ENCODE data around the gene PDIK1L.

Gene PDIK1L

DNA sequence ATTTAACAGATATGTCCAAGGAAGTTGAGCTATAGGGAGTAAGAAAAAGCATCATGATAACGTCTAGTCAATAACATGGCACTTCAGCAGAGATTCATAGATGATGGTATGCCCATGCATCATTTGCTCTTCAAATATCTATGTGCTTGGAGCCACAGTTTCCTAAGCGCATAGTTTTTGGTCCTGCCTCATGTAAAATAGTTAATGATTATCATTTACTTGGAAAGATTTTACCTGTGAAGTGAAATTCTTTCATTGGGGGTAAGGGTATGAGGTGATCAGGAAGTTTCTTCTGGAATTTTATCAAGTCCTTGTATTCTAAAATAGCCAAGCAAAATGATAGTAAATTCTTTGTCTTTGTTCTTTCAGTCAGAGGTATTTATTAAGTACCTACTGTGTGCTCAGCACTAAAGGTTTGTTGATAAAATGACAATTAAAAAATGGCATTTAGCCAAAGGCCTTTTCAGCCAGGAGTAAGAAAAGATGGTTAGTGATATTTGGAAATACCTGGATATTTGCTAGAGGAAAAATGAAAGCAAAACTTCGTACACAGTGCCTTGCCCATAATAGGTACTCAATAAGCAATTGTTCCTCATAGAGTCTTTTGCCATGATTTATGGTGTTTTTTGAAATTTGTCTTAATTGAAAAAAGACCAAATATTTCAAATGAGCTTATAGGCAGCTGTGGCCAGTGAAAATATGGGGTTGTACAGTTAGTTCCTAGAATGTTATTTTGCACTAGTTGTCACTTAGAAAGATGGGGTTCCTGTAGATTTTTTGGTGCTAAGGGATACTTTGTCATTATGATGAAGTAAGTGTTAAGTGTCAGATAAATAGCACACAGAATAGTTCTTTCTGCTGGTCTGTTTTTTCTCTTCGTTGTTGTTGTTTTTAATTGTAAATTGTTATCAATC is 13.1 kb downstream of the PDIK1L start:
- DNase-seq, result no peak

DNA sequence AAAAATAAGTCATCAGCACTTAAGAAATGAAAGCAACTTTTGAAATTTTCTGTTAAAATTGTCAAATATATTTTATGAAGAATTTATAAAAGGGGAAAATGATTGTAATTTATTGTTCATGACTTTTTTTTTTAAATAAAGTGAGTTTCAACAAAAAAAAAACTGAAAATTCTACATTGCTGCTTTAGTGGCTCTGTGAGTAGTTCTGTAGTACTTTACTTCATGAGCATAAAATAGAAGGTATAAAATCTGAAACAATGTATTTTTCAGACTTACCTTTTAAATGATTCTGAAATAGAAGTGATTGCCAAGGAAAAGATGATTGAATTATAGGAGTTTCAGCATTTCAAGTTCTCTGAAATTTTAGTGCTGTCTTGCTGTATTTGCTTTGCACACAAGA is 13.8 kb downstream of the PDIK1L start:
- DNase-seq, result no peak

DNA sequence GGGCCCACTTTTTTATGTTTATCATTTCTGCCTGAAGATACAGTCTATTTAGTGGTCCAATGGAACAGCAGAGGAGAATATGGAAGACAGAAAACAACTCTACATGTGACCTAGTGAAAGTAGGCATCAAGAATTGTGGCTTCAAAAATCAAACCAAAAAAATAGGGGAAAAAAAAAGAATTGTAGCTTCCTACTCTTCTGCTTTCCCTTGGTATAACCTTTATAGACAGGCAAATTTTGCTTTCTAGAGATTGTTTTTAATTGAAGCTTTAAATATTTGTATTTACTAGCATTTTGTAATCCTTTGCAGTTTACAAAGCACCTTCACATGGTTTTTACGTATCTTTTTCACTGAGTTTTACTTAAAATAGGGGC is 14.3 kb downstream of the PDIK1L start:
- no peak for DNase-seq

DNA sequence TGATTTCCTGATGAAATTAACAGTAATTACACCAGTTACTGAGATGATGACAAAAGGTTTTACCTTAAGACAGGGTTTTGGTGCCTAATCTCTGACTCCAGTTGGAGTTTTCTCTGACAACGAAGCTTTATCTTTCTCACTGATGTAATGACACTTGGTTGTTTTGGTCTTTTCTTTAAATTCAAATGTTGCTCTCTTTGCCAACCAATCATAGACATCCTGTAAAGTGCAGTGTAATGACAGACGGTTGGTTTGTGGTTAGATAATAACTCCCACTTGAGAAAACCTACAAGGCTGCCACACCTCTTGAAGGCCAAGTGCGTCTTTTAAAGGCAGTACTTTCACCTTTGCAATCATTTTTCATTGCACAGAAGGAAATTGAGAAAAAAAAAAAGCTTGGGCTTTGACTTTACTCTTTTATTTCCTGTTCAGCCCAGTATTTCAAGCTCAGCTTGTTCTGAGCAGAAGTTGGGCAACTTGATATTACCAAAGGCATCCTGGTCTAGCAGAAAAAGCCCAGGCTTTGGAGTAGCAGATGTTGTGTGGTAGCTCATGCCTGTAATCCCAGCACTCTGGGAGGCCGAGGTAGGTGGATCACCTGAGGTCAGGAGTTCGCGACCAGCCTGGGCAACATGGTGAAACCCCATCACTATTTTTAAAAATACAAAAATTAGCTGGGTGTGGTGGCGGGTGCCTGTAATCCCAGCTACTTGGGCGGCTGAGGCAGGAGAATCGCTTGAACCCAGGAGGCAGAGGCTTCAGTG is 14.9 kb downstream of the PDIK1L start:
- DNase-seq, result no peak

DNA sequence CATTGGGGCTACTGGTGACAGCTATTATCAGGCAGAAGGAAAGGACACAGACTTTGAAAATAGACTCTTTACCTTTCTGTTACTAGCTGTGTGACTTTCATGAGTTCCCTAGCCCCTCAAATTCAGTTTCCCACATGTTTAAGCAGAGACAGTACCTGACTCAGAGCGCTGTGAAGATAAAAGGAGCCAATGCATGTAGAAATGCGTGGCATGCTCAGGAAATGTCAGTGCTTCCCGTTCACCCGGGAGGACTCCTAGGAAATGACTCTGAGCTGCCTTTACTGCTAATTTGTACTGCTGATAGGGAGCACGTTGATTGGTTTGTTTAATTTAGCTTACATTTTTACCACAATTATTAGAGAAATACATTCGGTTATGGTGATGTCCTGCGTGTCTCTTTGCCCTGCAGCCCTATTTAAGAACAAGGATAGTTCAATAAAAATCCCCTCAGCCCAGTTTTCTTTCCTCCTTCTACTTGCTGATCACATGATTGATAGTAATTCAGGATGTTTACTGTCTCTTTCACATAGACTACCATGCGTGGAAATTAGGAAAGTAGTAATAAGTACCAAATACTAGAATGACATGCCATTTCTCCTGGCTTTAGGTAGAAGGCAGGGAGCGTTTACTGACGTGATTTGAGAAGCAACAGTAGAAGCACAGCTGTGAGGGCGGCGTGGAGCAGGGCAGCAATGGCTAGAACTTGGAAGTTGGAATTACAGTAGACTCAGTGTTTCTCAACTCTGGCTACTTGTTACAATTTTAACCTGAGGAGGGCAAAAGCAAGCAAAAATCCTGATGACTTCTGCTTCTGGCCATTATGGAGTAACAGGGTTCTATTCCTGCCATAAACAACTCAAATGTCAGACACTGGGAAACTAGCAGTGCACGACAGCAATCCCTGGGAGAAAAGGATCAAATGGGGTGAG is 15.9 kb downstream of the PDIK1L start:
- DNase-seq, result no peak

DNA sequence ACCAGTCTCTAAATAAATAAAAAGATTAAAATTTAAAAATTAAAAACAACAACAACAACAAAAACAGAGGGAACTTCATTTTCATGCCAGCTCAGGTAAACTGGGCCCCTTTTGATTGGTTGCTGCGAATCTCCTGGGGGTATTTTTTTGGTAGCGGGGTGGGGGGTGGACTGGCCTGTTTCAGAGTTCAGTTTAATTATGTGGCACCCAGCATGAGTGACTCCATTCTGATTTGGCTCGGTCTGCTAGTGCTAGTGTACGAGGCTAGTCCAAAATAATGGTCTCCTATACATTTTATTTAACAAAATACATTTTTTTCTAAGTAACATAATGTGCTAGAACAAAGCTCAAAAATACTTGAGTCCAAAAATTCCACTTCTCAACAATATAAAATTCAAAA is 18.2 kb downstream of the PDIK1L start:
- DNase-seq, result no peak

DNA sequence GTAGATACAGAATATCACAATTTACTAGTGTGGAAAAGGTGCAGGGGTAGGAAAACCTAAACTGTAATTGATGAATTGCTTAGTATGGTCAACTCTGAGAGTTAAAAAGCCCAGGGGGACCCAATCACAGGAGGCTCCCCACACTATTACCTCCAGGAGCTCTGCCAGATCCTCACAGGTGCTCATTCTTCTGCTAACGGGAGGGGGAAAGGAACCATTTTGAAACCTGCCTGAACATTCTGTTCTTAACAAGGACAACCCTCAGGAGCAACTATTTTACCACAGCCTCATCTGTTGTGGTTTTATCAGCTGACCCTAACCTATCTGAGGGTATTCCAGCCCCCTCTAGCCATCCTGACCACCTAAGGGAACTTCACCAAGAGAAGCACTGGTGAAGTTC is 19.1 kb downstream of the PDIK1L start:
- no peak for DNase-seq

DNA sequence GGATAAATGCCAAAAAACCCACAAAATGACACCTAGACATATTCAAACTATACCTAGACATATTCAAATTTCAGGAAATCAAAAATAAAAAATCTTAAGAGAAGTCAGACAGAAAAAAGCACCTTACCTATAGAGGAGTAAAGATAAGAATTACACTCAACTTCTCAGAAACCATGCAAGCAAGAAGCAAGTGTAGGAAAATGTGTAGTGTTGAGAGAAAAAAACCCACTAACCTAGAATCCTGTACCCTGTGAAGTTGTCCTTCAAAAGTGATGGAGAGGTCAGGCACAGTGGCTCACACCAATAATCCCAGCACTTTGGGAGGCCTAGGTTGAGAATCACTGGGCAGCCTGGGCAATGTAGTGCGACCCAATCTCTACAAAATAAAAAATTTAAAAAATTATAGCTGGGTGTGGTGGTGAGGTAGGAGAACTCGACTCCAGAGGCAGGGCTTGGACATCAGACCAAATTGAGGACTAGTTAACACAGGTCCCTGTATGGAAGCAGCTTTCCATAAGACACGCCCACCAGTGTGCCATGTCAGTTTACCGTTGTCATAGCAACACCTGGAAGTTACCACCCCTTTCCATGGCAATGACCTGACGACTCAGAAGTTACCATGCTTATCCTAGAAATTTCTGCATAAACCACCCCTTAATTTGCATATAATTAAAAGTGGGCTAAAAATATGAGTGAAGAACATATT is 20.7 kb downstream of the PDIK1L start:
- DNase-seq, result no peak

DNA sequence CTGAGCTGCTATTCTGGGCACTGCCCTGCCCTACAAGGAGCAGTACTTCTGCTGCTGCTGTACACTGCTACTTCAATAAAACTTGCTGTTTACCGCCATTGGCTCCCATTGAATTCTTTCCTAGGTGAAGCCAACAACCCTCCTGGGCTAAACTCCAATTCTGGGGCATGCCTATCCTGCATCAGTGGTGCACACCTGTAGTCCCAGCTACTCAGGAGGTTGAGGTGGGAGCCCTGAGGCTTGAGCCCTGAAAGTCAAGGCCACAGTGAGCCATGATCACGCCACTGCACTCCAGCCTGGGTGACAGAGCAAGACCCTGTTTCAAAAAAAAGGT is 21.2 kb downstream of the PDIK1L start:
- no peak for DNase-seq

DNA sequence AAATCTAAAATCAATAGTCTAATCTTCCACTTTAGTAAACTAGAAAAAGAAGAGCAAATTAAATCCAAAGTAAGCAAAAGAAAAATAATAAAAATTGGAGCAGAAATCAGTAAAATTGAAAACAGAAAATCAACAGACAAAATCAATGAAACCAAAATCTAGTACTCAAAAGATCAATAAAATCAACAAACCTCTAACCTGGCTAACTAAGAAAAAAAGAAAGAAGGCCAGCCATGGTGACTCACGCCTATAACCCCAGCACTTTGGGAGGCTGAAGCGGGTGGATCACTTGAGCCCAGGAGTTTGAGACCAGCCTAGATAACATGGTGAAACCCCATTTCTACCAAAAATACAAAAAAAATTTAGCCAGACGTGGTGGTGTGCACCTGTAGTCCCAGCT is 22.8 kb downstream of the PDIK1L start:
- DNase-seq, result no peak

DNA sequence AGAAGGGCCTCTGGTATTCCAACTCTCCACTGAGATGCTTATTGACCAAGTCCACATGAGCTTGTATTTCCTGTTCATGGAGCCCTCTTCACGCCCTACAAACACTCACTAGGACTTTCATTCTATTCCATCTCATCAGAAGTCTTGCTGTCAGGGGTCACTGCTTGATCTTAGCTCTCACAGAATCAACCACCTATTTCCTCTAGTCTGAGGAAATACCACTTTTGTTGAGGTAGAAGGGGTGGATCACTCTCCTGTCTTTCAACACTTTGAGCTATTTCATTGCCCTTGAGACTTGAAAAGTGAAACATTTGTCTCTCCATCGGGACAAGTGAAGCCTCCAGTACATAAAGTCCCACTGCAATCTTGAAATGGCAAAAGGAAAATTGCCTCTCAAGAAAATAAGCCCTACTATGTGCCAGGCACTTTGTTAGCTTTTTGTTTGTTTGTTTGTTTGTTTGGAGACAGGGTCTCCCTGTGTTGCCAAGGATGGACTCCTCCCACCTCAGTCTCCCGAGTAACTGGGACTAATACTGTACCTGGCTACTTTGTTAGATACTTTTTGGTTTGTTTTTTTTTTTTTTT is 27.4 kb downstream of the PDIK1L start:
- DNase-seq, result no peak

DNA sequence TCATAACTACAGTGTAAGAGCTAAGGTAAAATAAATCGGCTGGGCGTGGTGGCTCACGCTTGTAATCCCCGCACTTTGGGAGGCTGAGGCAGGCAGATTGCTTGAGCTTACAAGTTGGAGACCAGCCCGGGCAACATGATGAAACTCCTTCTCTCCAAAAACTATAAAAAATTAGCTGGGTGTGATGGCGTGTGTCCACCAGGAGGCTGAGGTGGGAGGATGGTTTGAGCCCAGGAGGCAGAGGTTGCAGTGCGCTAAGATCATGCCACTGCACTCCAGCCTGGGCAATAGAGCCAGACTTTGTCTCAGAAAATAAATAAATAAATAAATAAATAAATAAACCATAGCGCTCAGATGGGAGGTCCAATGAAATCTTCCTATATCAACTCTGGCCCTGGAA is 30.5 kb downstream of the PDIK1L start:
- no peak for DNase-seq

DNA sequence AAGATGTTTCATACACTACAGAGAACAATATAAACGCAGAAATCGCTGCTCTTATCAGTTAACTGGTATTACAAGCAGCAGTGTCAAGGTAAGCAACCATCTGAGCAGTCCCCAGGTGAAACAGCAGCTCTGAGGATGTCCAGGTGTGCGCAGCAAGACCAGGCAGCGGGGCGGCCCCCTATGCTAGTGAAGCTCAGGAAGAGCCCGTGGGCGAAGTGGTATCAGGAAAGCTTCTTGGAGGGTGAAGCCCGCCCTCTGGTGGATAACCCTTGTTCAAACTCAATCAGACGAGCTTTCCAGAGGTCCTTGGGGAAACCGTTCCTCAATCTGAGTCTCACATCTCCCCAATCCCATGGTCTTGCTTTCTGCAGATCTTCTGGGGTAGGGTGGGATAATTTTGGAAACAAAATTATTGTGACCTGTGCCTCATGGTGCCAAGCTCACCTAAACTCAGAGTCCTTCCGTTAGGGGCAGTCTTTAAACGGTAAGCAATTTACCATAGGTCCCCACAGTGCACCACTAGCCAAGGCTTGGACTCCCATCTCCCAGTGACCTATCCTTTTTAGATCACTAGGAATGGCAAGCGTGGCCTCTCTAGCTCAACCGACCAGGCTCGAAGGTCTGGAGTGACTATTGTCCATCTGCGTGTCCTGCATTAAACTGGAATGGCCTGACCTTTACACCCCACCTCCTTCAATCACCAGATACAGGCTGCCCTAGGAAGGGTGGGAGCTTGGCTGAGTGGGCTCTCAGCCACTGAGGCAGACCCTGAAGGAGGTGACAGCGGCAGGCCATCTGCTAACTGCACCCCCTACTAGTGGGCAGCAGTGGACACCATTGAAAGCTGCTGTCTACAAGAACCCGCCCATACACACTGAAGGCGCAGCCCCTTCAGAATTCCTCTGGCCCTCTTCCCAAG is 33.7 kb downstream of the PDIK1L start:
- DNase-seq, result peak; percentile 92

DNA sequence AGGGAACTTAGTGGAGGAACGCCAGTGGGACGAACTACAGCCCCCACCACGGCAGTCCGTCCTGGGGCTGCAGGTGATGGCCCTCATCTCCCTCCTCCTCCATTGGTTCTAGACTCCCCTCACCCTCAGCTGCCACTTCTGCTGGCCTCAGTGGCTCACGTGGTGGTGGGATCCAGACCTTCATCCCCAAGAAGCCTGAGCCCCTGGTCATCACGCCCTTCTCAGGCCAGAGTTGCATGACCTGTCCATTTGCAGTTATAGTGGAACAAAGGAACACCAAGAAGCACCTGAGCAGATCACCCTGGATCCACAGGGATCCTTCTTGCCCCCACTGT is 34.3 kb downstream of the PDIK1L start:
- no peak for DNase-seq

DNA sequence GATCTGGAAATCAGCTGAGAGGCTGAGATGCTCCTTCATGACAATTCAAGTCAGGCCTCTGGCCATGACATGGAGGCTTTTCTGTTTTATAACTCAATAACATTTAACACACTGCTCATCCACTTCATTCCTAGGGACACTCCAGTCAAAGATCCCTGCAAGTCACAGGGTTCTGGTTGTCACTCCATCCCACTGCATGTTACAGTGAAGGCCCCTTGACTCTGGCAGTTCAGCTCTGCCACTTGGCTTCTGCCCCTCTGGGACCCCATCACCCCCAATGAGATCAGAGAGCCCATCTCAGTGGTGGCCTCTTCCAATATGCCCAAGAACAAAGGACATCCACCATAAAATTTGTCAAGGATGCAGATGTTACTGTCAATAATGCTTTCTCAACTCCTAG is 37.3 kb downstream of the PDIK1L start:
- no peak for DNase-seq

DNA sequence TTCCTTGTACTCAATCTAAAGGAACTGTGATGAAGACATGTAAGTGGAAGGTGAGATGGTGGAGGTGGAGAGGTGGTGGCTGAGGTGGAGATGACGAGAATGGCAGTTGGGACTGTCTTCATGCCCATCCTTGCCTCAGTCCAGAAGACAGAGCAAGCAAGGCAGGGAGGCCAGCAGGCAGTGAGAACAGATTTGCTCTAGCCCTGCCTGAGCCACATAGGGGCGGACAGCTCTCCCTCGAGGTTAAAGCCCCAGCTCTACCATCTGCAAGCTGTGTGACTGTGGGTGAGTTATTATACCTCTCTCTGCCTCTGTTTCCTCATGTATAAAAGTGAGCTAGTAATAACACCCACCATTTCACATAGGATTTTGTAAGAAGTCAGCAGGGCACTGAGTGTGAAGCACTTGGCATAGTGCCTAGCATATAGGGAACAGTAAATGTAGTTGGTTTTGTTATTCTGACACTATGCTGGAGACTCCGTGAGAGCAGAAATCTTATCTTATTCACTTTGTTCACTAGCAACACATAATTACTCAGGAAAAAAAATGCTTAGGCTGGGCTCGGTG is 42.4 kb downstream of the PDIK1L start:
- DNase-seq, result no peak

DNA sequence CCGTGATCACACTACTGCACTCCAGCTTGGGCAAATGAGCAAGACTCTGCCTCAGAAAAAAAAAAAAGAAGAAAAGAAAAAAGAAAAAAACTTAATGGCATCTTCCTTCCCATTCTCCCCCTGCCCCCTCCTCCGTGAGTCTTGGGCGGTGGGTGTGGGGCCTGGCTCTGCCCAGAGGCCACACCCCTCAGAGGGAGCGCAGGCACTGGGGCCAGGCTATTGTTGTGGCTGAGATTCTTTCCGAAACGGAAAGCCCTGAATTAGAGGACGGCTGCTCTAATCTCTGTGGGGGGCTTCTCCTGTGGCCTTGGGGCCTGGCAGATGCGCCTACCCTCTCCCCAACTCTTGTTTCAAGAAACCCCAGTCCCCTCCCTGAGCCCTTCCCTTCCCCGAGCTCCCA is 43.1 kb downstream of the PDIK1L start:
- peak; percentile 63 for DNase-seq

DNA sequence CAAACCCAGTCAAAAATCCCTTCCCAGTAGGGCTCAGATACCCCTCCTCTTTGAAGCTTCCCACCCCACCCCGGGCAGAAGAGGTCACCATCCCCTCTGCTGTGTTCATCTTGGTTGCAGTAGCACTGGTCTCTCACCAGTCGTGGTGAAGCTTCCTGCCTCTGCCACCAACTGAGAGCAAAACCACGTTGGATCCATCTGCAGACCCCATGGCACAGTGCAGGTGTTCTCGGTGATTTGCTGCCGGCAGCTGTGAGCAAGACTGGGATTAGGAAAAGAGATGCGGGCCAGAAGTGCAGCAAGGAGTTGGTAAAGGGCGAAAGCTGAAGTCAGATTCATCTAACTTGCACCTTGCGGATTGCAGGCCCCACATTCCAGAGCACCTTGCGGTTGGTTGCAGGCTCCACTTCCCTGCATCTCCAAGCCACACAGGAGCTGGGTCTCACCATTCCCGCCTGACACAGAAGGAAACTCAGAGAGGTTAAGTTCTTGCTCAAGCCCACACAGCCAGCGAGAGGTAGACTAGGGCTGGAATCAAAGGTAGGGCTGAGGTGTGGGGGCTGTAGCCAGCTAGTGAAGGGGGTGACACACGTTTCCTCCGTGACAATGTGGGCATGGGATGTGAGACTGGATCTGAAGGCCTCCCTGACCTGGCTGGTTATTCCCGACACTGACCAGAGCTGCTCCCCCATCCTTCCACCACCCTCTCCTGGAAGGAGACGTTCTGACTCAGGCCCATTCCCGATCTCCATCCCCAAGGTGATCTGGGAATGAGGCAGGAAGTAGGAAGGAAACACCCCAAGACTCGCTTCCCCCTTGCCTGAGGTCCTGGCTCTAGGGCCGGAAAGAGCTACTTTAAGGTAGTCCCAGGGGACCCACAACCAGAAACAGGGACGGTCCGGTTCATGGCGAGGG is 44.0 kb downstream of the PDIK1L start:
- DNase-seq, result peak; percentile 38

DNA sequence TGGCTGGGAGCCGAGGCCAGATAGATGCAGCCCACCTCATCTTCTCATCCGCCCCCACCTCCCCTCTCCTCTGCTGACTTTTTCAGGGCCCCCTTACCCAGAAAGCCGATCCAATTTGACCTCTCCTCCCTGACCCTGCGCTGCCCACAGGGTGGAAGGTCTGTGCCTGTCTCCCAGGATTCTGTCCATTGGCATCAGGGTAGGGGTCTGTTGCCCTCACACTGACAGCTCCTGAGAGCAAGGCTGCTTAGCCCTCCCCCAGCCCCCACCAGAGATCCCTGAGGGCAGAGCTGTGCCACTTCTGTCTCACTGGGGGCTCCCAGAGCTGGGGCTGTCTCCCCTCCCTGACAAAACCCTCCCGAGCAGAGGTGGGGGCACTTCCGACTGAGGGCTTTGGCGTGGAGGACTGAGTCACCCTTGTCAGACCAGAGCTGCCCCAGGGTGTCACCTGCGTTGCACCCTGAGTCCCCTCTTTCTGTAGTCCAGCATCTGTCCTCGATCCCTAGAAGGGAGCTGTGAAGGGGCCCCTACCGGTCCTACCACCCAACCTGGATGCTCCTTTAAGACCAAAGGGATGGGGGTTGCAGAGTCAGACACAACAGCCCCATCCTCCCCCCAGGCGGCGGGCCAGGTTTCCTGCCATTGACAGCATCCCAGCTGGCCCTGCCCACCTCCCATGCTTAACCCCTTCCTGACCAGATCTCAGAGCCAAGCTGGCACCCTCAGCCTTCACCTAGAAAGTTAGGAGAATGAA is 44.8 kb downstream of the PDIK1L start:
- DNase-seq, result peak; percentile 61
